GM20000 (cell line): ENCODE results near the gene USB1.

Source experiments
- DNase-seq: peaks from one replicate; pipeline ENCODE4 v3.0.0; 2012; ENCODE audit warnings: low spot score
- TF ChIP-seq, protein P1 (sequence below): IDR thresholded peaks from 2 replicates; pipeline ENCODE4 v1.5.1; 2012; ENCODE audit warnings: mild to moderate bottlenecking, control low read depth; ENCODE audit errors: extremely low read depth, missing control alignments

The USB1 gene

DNA sequence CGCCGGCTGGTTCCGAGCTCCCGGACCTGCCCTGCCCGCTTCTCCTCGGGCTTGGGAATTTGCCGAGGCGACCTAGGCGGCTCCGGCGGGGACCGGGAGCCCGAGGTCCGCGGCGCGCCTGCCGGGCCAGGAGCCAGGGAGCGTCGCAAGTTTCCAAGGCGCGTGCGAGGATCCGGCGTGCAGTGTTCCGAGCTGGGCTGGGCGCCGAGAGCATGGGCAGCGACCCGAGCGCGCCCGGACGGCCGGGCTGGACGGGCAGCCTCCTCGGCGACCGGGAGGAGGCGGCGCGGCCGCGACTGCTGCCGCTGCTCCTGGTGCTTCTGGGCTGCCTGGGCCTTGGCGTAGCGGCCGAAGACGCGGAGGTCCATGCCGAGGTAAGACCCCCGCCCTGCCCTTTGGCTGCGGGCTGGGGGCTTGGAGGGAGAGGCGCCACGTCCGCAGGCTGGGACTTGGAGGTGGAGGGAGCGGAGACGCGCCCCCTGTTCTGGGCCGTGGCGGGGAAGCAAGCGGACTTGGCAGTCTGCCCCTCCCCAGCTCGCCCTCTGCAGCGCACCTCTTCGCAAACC is 25.0 kb downstream of the USB1 start:
- peak; percentile 70 for DNase-seq
- TF ChIP-seq, protein P1, sequence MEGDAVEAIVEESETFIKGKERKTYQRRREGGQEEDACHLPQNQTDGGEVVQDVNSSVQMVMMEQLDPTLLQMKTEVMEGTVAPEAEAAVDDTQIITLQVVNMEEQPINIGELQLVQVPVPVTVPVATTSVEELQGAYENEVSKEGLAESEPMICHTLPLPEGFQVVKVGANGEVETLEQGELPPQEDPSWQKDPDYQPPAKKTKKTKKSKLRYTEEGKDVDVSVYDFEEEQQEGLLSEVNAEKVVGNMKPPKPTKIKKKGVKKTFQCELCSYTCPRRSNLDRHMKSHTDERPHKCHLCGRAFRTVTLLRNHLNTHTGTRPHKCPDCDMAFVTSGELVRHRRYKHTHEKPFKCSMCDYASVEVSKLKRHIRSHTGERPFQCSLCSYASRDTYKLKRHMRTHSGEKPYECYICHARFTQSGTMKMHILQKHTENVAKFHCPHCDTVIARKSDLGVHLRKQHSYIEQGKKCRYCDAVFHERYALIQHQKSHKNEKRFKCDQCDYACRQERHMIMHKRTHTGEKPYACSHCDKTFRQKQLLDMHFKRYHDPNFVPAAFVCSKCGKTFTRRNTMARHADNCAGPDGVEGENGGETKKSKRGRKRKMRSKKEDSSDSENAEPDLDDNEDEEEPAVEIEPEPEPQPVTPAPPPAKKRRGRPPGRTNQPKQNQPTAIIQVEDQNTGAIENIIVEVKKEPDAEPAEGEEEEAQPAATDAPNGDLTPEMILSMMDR, result no peak

DNA sequence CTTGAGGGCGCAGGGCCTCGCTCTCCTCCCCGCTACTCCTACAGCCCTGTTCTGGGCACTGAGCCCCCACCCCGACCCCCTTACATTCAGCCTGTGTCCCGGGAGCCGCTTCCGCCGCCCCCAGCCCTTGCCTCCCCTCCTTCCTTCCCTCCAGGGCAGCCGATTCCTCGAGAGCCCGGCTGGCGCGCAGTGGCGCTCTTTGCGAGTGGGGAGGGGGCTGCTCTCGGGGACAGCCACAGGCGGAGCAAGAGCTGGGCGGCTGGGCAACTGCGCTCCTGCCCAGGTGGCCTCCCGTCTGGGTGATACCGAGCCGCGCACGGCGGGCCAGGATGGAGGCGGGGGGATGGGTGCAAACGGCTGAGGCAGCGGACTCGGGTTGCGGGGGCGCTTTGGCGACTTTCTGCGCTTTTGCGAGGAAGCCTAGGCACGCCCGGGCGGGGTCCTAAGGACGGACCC is 25.5 kb downstream of the USB1 start:
- TF ChIP-seq, protein P1, result no peak
- peak; percentile 49 for DNase-seq

DNA sequence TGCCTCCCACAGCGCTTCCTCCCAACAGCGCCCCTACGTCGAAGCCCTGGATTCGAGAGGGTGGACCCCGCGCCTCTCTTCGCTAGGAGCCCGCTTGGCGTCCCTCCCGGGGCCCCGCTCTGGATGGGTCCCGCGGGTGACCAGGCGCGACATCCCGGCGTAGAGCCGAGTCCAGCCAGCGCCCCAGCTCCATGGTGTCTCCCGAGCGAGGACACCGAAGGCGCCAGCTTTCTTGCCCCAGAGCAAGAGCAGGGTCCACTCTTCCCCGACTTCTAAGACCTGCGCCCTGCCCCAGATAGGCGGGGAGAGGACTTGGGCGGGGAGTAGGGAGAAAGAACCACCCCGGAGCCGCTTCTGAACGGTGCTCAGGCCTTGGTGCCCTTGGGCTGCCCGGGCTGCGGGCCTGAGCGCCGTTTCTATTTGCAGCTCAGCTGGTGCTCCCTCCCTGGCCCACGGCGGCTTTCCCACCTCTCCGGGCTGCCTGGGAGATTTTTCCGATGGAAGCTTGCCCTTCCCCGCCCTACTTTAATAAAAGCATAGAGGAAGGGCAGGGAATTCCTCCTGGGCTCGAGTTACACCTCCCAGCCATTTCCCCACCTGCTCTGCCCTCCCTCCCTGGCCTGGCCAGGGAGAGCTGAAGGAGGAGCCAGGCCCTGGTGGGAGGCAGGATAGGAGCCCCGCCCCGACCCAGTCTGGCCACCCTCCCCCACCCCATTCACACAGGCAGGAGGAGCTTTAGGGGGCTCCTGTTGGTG is 26.1 kb downstream of the USB1 start:
- TF ChIP-seq, protein P1, result no peak
- DNase-seq, result peak; percentile 30

DNA sequence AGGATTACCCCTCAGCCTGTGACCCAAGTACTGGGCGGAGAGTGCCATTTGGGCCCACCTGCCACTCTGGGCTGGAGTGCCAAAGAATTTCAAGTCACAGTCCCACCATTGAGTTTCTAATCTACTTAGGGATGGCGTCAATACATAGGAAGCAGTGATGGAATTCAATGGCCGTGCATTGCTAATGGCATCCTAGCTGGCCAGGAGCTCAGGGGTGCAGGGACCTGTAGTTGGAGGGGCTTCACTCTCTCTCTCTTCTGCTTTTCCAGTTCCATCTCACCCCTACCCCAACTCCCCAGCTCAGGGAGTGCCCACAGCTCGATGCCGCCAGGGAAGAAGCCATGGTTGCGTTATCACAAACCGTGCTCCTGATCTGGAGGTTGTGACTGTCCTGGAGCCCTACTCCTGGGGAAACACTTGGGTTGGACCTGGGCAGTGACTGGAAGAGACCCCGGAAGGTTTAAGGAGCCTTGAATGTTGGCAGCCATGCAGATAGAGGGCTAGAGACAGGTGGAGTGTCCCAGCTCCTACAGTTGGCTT is 26.8 kb downstream of the USB1 start:
- TF ChIP-seq, protein P1, result no peak
- DNase-seq, result peak; percentile 10

DNA sequence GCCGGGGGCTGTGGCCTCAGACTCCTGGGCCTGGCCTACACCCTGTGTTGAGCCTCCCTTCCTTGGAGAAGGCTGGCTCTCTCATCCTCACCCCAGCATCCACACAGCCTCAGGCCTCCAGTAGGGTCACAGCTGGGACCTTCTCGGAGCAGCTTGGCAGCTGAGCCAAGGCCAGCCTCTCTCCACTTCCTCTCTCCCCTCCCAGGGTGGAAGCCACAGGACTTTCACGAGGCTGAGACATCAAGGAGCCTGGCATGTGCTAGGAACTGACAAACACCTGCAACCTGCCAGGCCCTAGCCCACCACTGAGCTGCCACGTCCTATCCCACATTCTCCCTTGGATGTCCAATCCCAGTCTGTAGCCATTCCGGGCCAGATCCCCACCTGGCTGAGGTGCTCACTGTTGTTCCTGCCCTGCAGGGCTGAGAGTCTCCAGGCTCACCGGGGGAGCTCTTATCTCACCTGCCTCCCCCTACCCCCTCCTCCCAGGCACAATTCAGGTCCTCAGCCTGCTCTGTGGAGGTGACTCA is 27.4 kb downstream of the USB1 start:
- peak; percentile 20 for DNase-seq
- TF ChIP-seq, protein P1, result no peak

DNA sequence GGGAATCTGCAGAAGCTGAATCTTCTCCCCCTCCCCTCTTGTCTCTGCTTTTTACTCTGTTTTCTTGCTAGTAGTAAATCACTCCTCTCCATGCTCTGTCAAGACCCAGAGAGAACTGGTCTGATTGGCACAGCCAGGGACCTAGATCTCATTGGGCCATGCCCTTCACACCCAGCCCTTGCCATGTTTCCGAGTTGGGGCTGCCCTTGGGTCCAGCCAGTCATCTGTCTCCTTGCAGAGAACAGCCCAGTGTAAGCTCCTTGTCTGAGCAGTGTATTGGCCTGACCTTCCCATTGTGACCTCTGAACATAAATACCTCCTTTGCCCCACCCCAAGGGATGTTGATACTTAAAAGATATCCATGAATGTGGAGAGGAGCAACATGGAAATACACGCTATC is 28.2 kb downstream of the USB1 start:
- peak; percentile 15 for DNase-seq
- TF ChIP-seq, protein P1, result no peak
